CD4-positive, alpha-beta T cell (primary cell): Measurements from ENCODE around the gene APOA5. TPM values are rescaled to one million over a fixed set of nuclear protein-coding genes. Genes with fewer than 3 reads are reported as not detected.
A peak's percentile ranks its signal among the peaks of the same experiment; 100 is the strongest.

ENCODE experiments used
- ATAC-seq: fragments of 200-7000 bp; cut with Tn5 transposase; one replicate; pipeline ENCODE4 v1.10.0; 2022; ENCODE audit warnings: mild to moderate bottlenecking; ENCODE audit not compliant: poor library complexity
- CTCF ChIA-PET: fragments of 350-600 bp; sonication (Branson Sonifier 250); formaldehyde crosslinking; loops from one replicate; lab custom pipeline; 2021; ENCODE audit warnings: antibody characterized with exemption, inconsistent platforms; lab: Charles Lee
- POLR2A ChIA-PET: fragments of 350-600 bp; sonication (Branson Sonifier 250); formaldehyde crosslinking; loops from one replicate; lab custom pipeline; 2021; ENCODE audit warnings: antibody characterized with exemption, inconsistent platforms; lab: Charles Lee
- DNase-seq, 14 experiments: peaks; one replicate each; pipeline ENCODE4 v3.0.0-alpha.2; 2013 to 2020; ENCODE audit warnings: mixed read lengths in 2 of 14
- H3K27ac ChIP-seq, 2 donors: one replicate each; pipeline versions ENCODE4 v1.5.1 to v1.7.0; 2013; ENCODE audit warnings: low read length in 2 of 2, low read depth in 1 of 2, mild to moderate bottlenecking in 1 of 2
- H3K27me3 ChIP-seq, 2 experiments: 1 replicate in 1 of 2; 2 replicates in 1 of 2; pipeline versions ENCODE4 v1.6.1 to v1.7.0; 2013; ENCODE audit warnings: low read length in 2 of 2, control low read depth in 1 of 2, mild to moderate bottlenecking in 1 of 2, moderate library complexity in 1 of 2; ENCODE audit not compliant: insufficient read depth in 2 of 2, control insufficient read depth in 1 of 2
- H3K36me3 ChIP-seq: one replicate; pipeline ENCODE4 v1.6.1; 2013; ENCODE audit warnings: low read length, control low read depth; ENCODE audit not compliant: insufficient read depth
- H3K4me1 ChIP-seq: one replicate; pipeline ENCODE4 v1.6.1; 2013; ENCODE audit warnings: low read length, control low read depth; ENCODE audit not compliant: insufficient read depth
- H3K4me3 ChIP-seq: one replicate; pipeline ENCODE4 v1.5.1; 2013; ENCODE audit warnings: mild to moderate bottlenecking, low read length, moderate library complexity
- H3K9me3 ChIP-seq, 2 experiments: 1 replicate in 1 of 2; 2 replicates in 1 of 2; pipeline versions ENCODE4 v1.6.1 to v1.7.0; 2013; ENCODE audit warnings: low read length in 2 of 2, mild to moderate bottlenecking in 2 of 2, control low read depth in 1 of 2, moderate library complexity in 1 of 2; ENCODE audit not compliant: control insufficient read depth in 1 of 2, insufficient read depth in 1 of 2
- H3K27ac Mint-ChIP-seq: one replicate; pipeline ENCODE4 v1.8.0; 2020; ENCODE audit warnings: mixed read lengths
- H3K27me3 Mint-ChIP-seq: one replicate; pipeline ENCODE4 v1.8.0; 2021; ENCODE audit warnings: mixed read lengths
- H3K36me3 Mint-ChIP-seq: one replicate; pipeline ENCODE4 v1.8.0; 2021; ENCODE audit warnings: low read depth, mixed read lengths
- H3K4me1 Mint-ChIP-seq: one replicate; pipeline ENCODE4 v1.8.0; 2021; ENCODE audit warnings: low read depth, mixed read lengths
- H3K4me3 Mint-ChIP-seq: one replicate; pipeline ENCODE4 v1.8.0; 2020; ENCODE audit warnings: mild to moderate bottlenecking, mixed read lengths
- H3K9me3 Mint-ChIP-seq: one replicate; pipeline ENCODE4 v1.8.0; 2020; ENCODE audit warnings: mixed read lengths
- CTCF ChIP-seq: fragments of 200-600 bp; IDR thresholded peaks from one replicate; pipeline ENCODE4 v1.8.0; 2022; ENCODE audit warnings: antibody characterized with exemption, mild to moderate bottlenecking
- intact Hi-C, 2 experiments: fragments of 100-400 bp; cut with DNase I in 1 of 2; cut with micrococcal nuclease in 1 of 2; formaldehyde crosslinking; loops; one replicate each; pipeline versions ENCODE4 v1.15.1 to v1.9.0; 2023 to 2025; cut with DNase I, micrococcal nuclease
- total RNA-seq, 174 experiments: library from RNA in 2 of 174; stranded (reverse) in 2 of 174; gene quantifications; one replicate each; pipeline ENCODE4 v1.2.3 and lab custom pipeline; 2021 to 2026

APOA5 gene
- total RNA-seq, 2 experiments from 2014 or later: not detected

GRCh38 chr11:116786326-116786725, 5.4 kb downstream of the APOA5 start:
- H3K9me3 ChIP-seq: no peaks in the 10 kb centered on the region
- Mint-ChIP-seq H3K4me3 (peak overlapping the region; percentile 94), H3K27me3 (no peaks in the 10 kb centered on the region), H3K27ac (peak overlapping the region; percentile 96), H3K4me1 (peaks cover 51% of the 10 kb centered on the region), H3K9me3 (no peaks in the 10 kb centered on the region), H3K36me3 (peaks cover 69% of the 10 kb centered on the region)
- no peak overlapping the region for H3K4me3 ChIP-seq
- no peak for TF ChIP-seq CTCF
- ATAC-seq: no peak
- ChIA-PET POLR2A (interaction anchor here (0.8 to 3.0 kb wide), 4 partner anchors 13 to 359 kb away, joined by 3 to 64 read pairs (median 16); partner anchors contain the start of gene BUD13), CTCF (no interaction called here)
- intact Hi-C loops: loop anchor here (1.0 to 5.0 kb wide), 4 partner anchors 11 to 541 kb away; partner anchors contain the start of genes CEP164 (in 1 of the 2), PCSK7 (in 1 of the 2) and RNF214 (in 1 of the 2)
- no peaks in the 10 kb centered on the region for H3K27me3 ChIP-seq
- H3K36me3 ChIP-seq: peaks cover 51% of the 10 kb centered on the region
- no peak overlapping the region for H3K27ac ChIP-seq
- no peak for DNase-seq
- peaks cover 42% of the 10 kb centered on the region for H3K4me1 ChIP-seq

DNA sequence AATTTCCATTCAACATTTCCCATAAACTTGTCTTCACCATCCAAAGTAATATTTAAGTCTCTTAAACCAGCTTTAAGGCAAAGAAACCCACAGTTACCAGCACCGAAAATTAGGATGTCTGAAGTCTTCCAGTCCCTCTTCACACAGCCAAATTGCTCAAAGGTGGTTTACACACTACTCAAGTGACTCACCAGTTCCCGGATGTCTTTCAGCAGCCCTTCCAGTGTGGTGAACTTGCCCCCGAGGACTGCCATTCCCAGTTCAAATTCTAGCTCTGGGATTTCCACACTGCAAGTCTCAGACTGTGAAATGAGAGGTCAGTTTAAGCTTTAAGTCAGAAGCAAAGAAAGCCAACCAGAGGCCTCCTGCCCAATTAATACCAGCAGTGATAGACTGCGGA, 9.0 kb downstream of the APOA5 start:
- H3K4me1 ChIP-seq: peaks cover 26% of the 10 kb centered on the region
- ATAC-seq (no peak), DNase-seq (no peak)
- intact Hi-C loops: no loop called here
- Mint-ChIP-seq H3K4me3 (no peak overlapping the region), H3K27me3 (no peaks in the 10 kb centered on the region), H3K27ac (peak overlapping the region; percentile 25), H3K36me3 (peaks cover 96% of the 10 kb centered on the region), H3K9me3 (no peaks in the 10 kb centered on the region), H3K4me1 (peaks cover 32% of the 10 kb centered on the region)
- no peak for TF ChIP-seq CTCF
- ChIA-PET CTCF (interaction anchor here (0.9 to 1.2 kb wide), 2 partner anchors 9 to 361 kb away, joined by 3 to 4 read pairs; partner anchors contain the start of gene APOA5), POLR2A (interaction anchor here (1.0 kb wide), 1 partner anchor 53 kb away, joined by 3 read pairs; no protein-coding TSS in a partner anchor)
- H3K4me3 ChIP-seq: no peak overlapping the region
- no peaks in the 10 kb centered on the region for H3K27me3 ChIP-seq
- peaks cover 87% of the 10 kb centered on the region for H3K36me3 ChIP-seq
- no peak overlapping the region for H3K27ac ChIP-seq
- H3K9me3 ChIP-seq: no peaks in the 10 kb centered on the region

- peaks cover 68% of the 10 kb centered on the region for H3K36me3 ChIP-seq
- DNase-seq: no peak
- Mint-ChIP-seq H3K27me3 (no peaks in the 10 kb centered on the region), H3K36me3 (peaks cover 83% of the 10 kb centered on the region), H3K27ac (no peak overlapping the region), H3K4me3 (no peak overlapping the region), H3K9me3 (no peaks in the 10 kb centered on the region), H3K4me1 (peaks cover 11% of the 10 kb centered on the region)
- no peak for TF ChIP-seq CTCF
- H3K4me1 ChIP-seq: peaks cover 5% of the 10 kb centered on the region
- POLR2A ChIA-PET: no interaction called here
- CTCF ChIA-PET: no interaction called here
- no peaks in the 10 kb centered on the region for H3K27me3 ChIP-seq
- intact Hi-C loops: no loop called here
- no peak for ATAC-seq
- H3K4me3 ChIP-seq: no peak overlapping the region
- no peaks in the 10 kb centered on the region for H3K9me3 ChIP-seq
- H3K27ac ChIP-seq: no peak overlapping the region
These were observed 13.1 kb downstream of the APOA5 start for GRCh38 chr11:116778556-116778955.
